PC-9 (cell line): ENCODE measurements around the gene CD22. TPM values are rescaled to one million over a fixed set of nuclear protein-coding genes. Genes with fewer than 3 reads are reported as not detected.
A peak's percentile ranks its signal among the peaks of the same experiment; 100 is the strongest.

Experiments used
- BruUV-seq: library from RNA; stranded (reverse); fragments of 400-500 nt; replicated peaks from 2 replicates; lab custom pipeline; 2021; lab: Mats Ljungman, UMichigan
- CTCF ChIA-PET: fragments of 300-600 bp; sonication (Branson Sonifier 250); formaldehyde crosslinking; loops from one replicate; lab custom pipeline; 2022; ENCODE audit warnings: antibody characterized with exemption; lab: Charles Lee
- POLR2A ChIA-PET: fragments of 300-600 bp; sonication (Branson Sonifier 250); formaldehyde crosslinking; loops from one replicate; lab custom pipeline; 2022; ENCODE audit warnings: antibody characterized with exemption; ENCODE audit not compliant: unreplicated experiment; lab: Charles Lee
- DNase-seq, 2 experiments: peaks; one replicate each; pipeline versions ENCODE4 v3.0.0 to v3.0.0-alpha.2; 2015 to 2022; ENCODE audit warnings: mixed read lengths in 1 of 2
- H2AFZ ChIP-seq: fragments of 200-600 bp; sonication (generic); 2 replicates; pipeline ENCODE4 v1.8.1; 2017; ENCODE audit warnings: antibody characterized with exemption
- H3F3A ChIP-seq: fragments of 200-600 bp; sonication (generic); 2 replicates; pipeline ENCODE4 v1.8.1; 2017; ENCODE audit warnings: antibody characterized with exemption, mild to moderate bottlenecking, low read depth; ENCODE audit not compliant: insufficient read depth
- H3K27ac ChIP-seq: fragments of 200-600 bp; sonication (generic); 2 replicates; pipeline ENCODE4 v1.6.1; 2016; ENCODE audit warnings: mixed run types
- H3K27me3 ChIP-seq: fragments of 200-600 bp; sonication (generic); 2 replicates; pipeline ENCODE4 v1.6.1; 2016; ENCODE audit warnings: low read depth, mixed run types; ENCODE audit not compliant: insufficient read depth
- H3K36me3 ChIP-seq: fragments of 200-600 bp; sonication (generic); 2 replicates; pipeline ENCODE4 v1.6.1; 2016; ENCODE audit warnings: low read depth, mixed run types
- H3K4me1 ChIP-seq: fragments of 200-600 bp; sonication (generic); replicated peaks from 2 replicates; pipeline ENCODE4 v1.6.1; 2016; ENCODE audit warnings: mixed run types; ENCODE audit not compliant: insufficient read depth
- H3K4me2 ChIP-seq: fragments of 200-600 bp; sonication (generic); 2 replicates; pipeline ENCODE4 v1.6.1; 2017; ENCODE audit warnings: mixed run types
- H3K4me3 ChIP-seq: fragments of 200-600 bp; sonication (generic); 2 replicates; pipeline ENCODE4 v1.6.1; 2016; ENCODE audit warnings: mixed run types
- H3K79me2 ChIP-seq: fragments of 200-600 bp; sonication (generic); 2 replicates; pipeline ENCODE4 v1.6.1; 2017; ENCODE audit warnings: low read depth, mixed run types
- H3K9me2 ChIP-seq: fragments of 200-600 bp; sonication (generic); 2 replicates; pipeline ENCODE4 v1.8.1; 2017; ENCODE audit warnings: mild to moderate bottlenecking; ENCODE audit not compliant: insufficient read depth
- H3K9me3 ChIP-seq: fragments of 200-600 bp; sonication (generic); 2 replicates; pipeline ENCODE4 v1.8.1; 2016; ENCODE audit warnings: low read depth; ENCODE audit not compliant: insufficient read depth
- H4K20me1 ChIP-seq: fragments of 200-600 bp; sonication (generic); 2 replicates; pipeline ENCODE4 v1.8.1; 2017; ENCODE audit not compliant: insufficient read depth
- CTCF ChIP-seq: fragments of 200-600 bp; sonication (generic); conservative IDR thresholded peaks from 2 replicates; pipeline ENCODE4 v1.6.1; 2017; ENCODE audit warnings: mixed run types, antibody characterized with exemption, mild to moderate bottlenecking, moderate library complexity
- EZH2 ChIP-seq: fragments of 200-600 bp; sonication (generic); IDR thresholded peaks from 2 replicates; pipeline ENCODE4 v1.8.0; 2017; ENCODE audit warnings: antibody characterized with exemption, low read depth
- intact Hi-C: fragments of 100-400 bp; cut with micrococcal nuclease; formaldehyde crosslinking; loops from one replicate; pipeline ENCODE4 v1.10.0; 2022; ENCODE audit not compliant: unreplicated experiment
- total RNA-seq: library from RNA; stranded (reverse); gene quantifications from 2 replicates; pipeline ENCODE4 v1.2.3, GENCODE V29; 2021

CD22 gene
- total RNA-seq, 1 experiment from 2014 or later: 29.8 TPM

GRCh38 chr19:35352177-35352447 is 23.1 kb downstream of the CD22 start:
- Histone ChIP-seq H3K4me2 (no peak overlapping the region), H3K27ac (no peak overlapping the region), H3K4me1 (no peaks in the 10 kb centered on the region), H3K27me3 (no peaks in the 10 kb centered on the region), H3K4me3 (no peak overlapping the region), H2AFZ (no peak overlapping the region), H4K20me1 (no peaks in the 10 kb centered on the region), H3F3A (peaks cover 3% of the 10 kb centered on the region; the same call in 1 of the 2 replicates), H3K9me2 (no peaks in the 10 kb centered on the region), H3K79me2 (no peaks in the 10 kb centered on the region), H3K9me3 (no peaks in the 10 kb centered on the region), H3K36me3 (no peaks in the 10 kb centered on the region)
- ChIA-PET CTCF (interaction anchor here (1.0 kb wide), 1 partner anchor 33 kb away, joined by 4 read pairs; no protein-coding TSS in a partner anchor), POLR2A (no interaction called here)
- intact Hi-C loops: loop anchor here (1.0 to 10.0 kb wide), 6 partner anchors 45 to 365 kb away; partner anchors contain the start of genes FXYD7 and TMEM147
- BruUV-seq: no TSS peak
- DNase-seq: no peak
- no peak for TF ChIP-seq CTCF
- TF ChIP-seq EZH2: no peak

GRCh38 chr19:35352448-35353304 is 23.7 kb downstream of the CD22 start:
- Histone ChIP-seq H3K4me1 (no peaks in the 10 kb centered on the region), H3K9me3 (no peaks in the 10 kb centered on the region), H3K9me2 (no peaks in the 10 kb centered on the region), H2AFZ (no peak overlapping the region), H3K4me2 (no peak overlapping the region), H3K27ac (no peak overlapping the region), H3K36me3 (no peaks in the 10 kb centered on the region), H3K4me3 (no peak overlapping the region), H3K27me3 (no peaks in the 10 kb centered on the region), H3K79me2 (no peaks in the 10 kb centered on the region), H3F3A (peaks cover 2% of the 10 kb centered on the region; the same call in 1 of the 2 replicates), H4K20me1 (no peaks in the 10 kb centered on the region)
- BruUV-seq: no TSS peak
- DNase-seq: peak; percentile 66 to 71
- TF ChIP-seq EZH2 (no peak), CTCF (peak; percentile 93)
- CTCF ChIA-PET: interaction anchor here (0.6 to 1.0 kb wide), 3 partner anchors 34 to 143 kb away, joined by 3 to 7 read pairs (median 4); no protein-coding TSS in a partner anchor
- intact Hi-C loops: loop anchor here (1.0 to 10.0 kb wide), 7 partner anchors 46 to 365 kb away; partner anchors contain the start of genes FXYD7 and TMEM147
- POLR2A ChIA-PET: no interaction called here

- Histone ChIP-seq H3K27me3 (0 out of 2 replicates have a peak, but pooled peaks cover 5% of the 10 kb centered on the region), H3K4me2 (no peak overlapping the region), H4K20me1 (no peaks in the 10 kb centered on the region), H3K4me3 (no peak overlapping the region), H3K4me1 (no peaks in the 10 kb centered on the region), H3K36me3 (no peaks in the 10 kb centered on the region), H3K9me3 (no peaks in the 10 kb centered on the region), H2AFZ (no peak overlapping the region), H3F3A (no peaks in the 10 kb centered on the region; the same call in 1 of the 2 replicates), H3K79me2 (no peaks in the 10 kb centered on the region), H3K27ac (no peak overlapping the region), H3K9me2 (no peaks in the 10 kb centered on the region)
- TF ChIP-seq CTCF (no peak), EZH2 (no peak)
- ChIA-PET POLR2A (interaction anchor here (0.5 kb wide), 1 partner anchor 341 kb away, joined by 24 read pairs; no protein-coding TSS in a partner anchor), CTCF (interaction anchor here (0.6 to 1.0 kb wide), 3 partner anchors 60 to 142 kb away, joined by 3 to 7 read pairs (median 3); no protein-coding TSS in a partner anchor)
- no TSS peak for BruUV-seq
- no peak for DNase-seq
- intact Hi-C loops: loop anchor here (1.0 to 10.0 kb wide), 4 partner anchors 47 to 209 kb away; partner anchors contain the start of genes FXYD7 and TMEM147
Measured at GRCh38 chr19:35353635-35354034, 24.6 kb downstream of the CD22 start.
